Type B pancreatic cell (in vitro differentiated cells): ENCODE results near the gene CORIN. TPM values are rescaled to one million over a fixed set of nuclear protein-coding genes. Genes with fewer than 3 reads are reported as not detected.
"Not testable (repeated sequence)": the region's sequence is repeated elsewhere in the genome, so short reads cannot be mapped to it uniquely, and the experiment has no call there.

Source experiments
- DNase-seq: peaks from one replicate; pipeline ENCODE4 v3.0.0; 2021; ENCODE audit warnings: mixed read lengths; ENCODE audit not compliant: unreplicated experiment; ENCODE audit errors: extremely low spot score
- H3K27ac Mint-ChIP-seq: 2 replicates; pipeline ENCODE4 v1.8.0; 2021; ENCODE audit warnings: mild to moderate bottlenecking, mixed read lengths
- H3K27me3 Mint-ChIP-seq: 2 replicates; pipeline ENCODE4 v1.8.0; 2021; ENCODE audit warnings: mixed read lengths
- H3K36me3 Mint-ChIP-seq: 2 replicates; pipeline ENCODE4 v1.8.0; 2021; ENCODE audit warnings: mixed read lengths
- H3K4me1 Mint-ChIP-seq: one replicate; pipeline ENCODE4 v1.8.0; 2021; ENCODE audit warnings: mixed read lengths; ENCODE audit not compliant: unreplicated experiment
- H3K4me3 Mint-ChIP-seq: 2 replicates; pipeline ENCODE4 v1.8.0; 2021; ENCODE audit warnings: mild to moderate bottlenecking, mixed read lengths
- H3K9me3 Mint-ChIP-seq: 2 replicates; pipeline ENCODE4 v1.8.0; 2021; ENCODE audit warnings: mixed read lengths
- total RNA-seq: library from RNA; stranded (reverse); gene quantifications from 2 replicates; pipeline ENCODE4 v1.2.1, GENCODE V29; 2021; ENCODE audit warnings: low replicate concordance
- TF ChIP-seq, protein P1 (sequence below): fragments of 200-600 bp; sonication (generic); conservative IDR thresholded peaks from 2 replicates; pipeline ENCODE4 v1.5.0; 2021; ENCODE audit warnings: antibody characterized with exemption, mild to moderate bottlenecking

The CORIN gene
- total RNA-seq, 1 donor from 2014 or later: 34.6 TPM

DNA sequence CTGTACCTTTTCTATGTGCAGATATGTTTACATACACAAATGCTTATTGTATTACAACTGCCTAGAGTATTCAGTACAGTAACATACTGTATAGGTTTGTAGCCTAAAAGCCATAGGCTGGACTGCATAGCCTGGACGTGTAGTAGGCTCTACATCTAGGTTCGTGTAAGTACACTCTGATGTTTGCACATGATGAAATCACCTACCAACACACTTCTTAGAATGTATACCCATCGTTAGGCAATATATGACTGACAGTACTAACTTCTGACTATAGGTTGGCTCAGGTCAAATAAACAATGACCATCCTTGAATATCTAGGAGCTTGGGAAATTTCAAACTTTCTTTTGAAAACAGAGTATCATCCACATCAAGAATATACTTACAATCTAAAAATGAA is 139.0 kb downstream of the CORIN start:
- TF ChIP-seq, protein P1, sequence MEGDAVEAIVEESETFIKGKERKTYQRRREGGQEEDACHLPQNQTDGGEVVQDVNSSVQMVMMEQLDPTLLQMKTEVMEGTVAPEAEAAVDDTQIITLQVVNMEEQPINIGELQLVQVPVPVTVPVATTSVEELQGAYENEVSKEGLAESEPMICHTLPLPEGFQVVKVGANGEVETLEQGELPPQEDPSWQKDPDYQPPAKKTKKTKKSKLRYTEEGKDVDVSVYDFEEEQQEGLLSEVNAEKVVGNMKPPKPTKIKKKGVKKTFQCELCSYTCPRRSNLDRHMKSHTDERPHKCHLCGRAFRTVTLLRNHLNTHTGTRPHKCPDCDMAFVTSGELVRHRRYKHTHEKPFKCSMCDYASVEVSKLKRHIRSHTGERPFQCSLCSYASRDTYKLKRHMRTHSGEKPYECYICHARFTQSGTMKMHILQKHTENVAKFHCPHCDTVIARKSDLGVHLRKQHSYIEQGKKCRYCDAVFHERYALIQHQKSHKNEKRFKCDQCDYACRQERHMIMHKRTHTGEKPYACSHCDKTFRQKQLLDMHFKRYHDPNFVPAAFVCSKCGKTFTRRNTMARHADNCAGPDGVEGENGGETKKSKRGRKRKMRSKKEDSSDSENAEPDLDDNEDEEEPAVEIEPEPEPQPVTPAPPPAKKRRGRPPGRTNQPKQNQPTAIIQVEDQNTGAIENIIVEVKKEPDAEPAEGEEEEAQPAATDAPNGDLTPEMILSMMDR: no peak
- H3K4me3 Mint-ChIP-seq: no peak overlapping the region
- peaks cover 5% of the 10 kb centered on the region for H3K4me1 Mint-ChIP-seq
- no peaks in the 10 kb centered on the region for H3K9me3 Mint-ChIP-seq
- H3K36me3 Mint-ChIP-seq: no peaks in the 10 kb centered on the region
- peaks cover 6% of the 10 kb centered on the region for H3K27me3 Mint-ChIP-seq
- DNase-seq: no peak
- no peak overlapping the region for H3K27ac Mint-ChIP-seq

DNA sequence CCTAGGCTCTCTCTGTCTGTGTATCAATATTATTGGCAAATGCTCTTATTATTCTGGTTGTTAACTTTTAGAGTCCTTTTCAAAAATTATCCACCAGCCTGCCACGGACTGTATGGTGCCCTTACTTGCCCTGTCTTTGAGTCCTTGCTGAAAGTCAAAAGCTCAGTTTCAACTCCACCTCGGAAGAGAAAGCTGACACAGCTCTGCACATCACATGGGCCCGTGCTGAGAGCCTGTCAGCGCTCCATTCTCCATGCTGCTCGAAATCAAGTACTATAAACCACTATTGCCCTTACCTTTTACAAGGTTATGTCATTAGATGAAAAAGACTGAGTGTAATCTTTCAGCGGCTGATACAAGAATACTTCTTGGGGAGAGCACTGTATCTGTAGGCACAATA is 141.0 kb downstream of the CORIN start:
- H3K4me3 Mint-ChIP-seq: no peak overlapping the region
- peaks cover 18% of the 10 kb centered on the region for H3K4me1 Mint-ChIP-seq
- peaks cover 9% of the 10 kb centered on the region for H3K27me3 Mint-ChIP-seq
- no peaks in the 10 kb centered on the region for H3K9me3 Mint-ChIP-seq
- no peak for DNase-seq
- no peaks in the 10 kb centered on the region for H3K36me3 Mint-ChIP-seq
- TF ChIP-seq, protein P1: no peak
- no peak overlapping the region for H3K27ac Mint-ChIP-seq

DNA sequence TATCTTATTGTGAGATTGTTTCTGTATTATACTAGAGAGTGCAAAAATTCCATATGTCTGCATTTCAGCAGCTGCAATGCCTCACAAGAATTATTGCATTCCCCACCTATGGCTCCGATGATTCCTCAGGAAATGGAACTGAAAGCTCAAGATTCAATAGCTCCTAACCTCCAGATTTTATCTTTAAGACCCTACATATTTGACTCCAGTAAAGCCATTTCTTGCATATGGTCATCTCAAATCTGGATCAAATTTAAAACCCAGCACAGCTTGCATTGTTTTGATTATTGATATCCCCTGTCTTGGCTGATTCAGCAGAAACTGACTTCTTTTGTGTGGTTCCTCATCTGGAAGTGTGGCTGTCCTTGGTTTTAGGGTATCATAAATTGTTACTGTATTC is 142.6 kb downstream of the CORIN start:
- no peak for DNase-seq
- H3K27me3 Mint-ChIP-seq: peaks cover 9% of the 10 kb centered on the region
- TF ChIP-seq, protein P1: no peak
- H3K27ac Mint-ChIP-seq: no peak overlapping the region
- no peak overlapping the region for H3K4me3 Mint-ChIP-seq
- no peaks in the 10 kb centered on the region for H3K9me3 Mint-ChIP-seq
- H3K4me1 Mint-ChIP-seq: peaks cover 23% of the 10 kb centered on the region
- H3K36me3 Mint-ChIP-seq: no peaks in the 10 kb centered on the region

DNA sequence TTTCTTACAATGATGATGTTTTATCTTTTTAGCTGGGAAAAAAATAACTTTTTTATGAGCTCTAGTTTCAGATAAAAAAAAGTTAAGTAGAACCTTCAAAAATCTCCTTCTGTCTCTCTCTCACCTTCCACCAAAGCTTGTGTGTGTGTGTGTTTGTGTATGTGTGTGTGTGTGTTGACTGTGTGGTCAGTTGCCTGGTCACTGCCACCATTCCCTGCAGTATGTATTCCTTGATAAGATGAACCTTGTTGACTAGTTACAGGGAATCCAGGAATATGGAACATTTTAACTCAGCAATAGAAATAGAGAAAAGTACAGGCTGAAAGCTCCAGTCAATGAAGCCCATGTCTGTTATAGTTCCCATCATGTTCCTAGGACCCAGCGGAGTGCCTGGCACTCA is 143.5 kb downstream of the CORIN start:
- Mint-ChIP-seq H3K4me1 (peaks cover 28% of the 10 kb centered on the region), H3K27me3 (peaks cover 5% of the 10 kb centered on the region), H3K9me3 (no peaks in the 10 kb centered on the region), H3K27ac (no peak overlapping the region), H3K4me3 (no peak overlapping the region), H3K36me3 (no peaks in the 10 kb centered on the region)
- TF ChIP-seq, protein P1: no peak
- no peak for DNase-seq

DNA sequence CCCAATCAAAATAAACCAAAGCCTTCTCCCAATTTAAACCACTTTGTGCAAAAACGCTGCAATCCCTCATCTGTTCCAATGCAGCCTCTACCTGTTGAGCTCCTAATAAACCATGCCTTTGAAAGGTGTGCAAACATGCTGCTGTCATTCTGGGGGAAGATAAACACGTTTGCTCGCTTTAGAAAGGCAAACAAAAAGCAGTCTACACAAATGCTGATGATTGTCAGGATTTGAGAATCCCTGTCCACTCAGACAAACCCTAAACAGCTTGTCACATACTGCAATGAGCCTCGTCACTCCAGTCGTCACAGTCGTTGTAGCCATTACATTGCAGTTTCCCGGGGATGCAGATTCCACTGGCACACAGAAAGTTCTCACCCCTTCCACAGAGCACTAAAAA is 145.2 kb downstream of the CORIN start:
- no peak for DNase-seq
- Mint-ChIP-seq H3K36me3 (no peaks in the 10 kb centered on the region), H3K4me1 (peaks cover 28% of the 10 kb centered on the region), H3K27me3 (peaks cover 5% of the 10 kb centered on the region), H3K9me3 (no peaks in the 10 kb centered on the region), H3K4me3 (peak overlapping the region; percentile 22), H3K27ac (peak overlapping the region; percentile 33)
- TF ChIP-seq, protein P1: no peak

DNA sequence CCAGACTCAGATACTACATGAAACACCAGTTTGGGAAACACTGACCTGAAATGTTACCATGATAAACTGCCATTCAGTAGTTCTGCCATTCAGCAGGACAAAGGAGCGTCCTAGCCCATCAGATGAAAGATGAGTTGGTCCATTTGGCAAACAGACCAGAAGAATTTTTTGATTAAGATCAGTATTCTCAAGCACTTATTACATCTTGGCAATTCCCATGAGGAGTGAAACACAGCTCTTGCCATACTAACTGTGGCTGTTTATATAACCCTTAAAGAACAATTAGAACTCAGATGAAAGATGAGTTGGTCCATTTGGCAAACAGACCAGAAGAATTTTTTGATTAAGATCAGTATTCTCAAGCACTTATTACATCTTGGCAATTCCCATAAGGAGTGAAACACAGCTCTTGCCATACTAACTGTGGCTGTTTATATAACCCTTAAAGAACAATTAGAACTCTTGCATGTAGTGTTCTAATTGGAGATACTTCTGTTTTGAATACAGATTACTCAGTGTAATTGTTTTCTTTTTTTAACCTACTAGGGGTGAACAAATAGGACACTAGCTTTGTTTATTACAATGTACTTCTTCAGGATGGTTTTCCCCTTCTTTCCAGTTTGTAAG is 146.0 kb downstream of the CORIN start:
- not testable (repeated sequence) for H3K9me3 Mint-ChIP-seq, H3K4me3 Mint-ChIP-seq, H3K27ac Mint-ChIP-seq, H3K27me3 Mint-ChIP-seq, H3K36me3 Mint-ChIP-seq, DNase-seq
- H3K4me1 Mint-ChIP-seq: peaks cover 28% of the 10 kb centered on the region
